HG03025 (cell line): Measurements from ENCODE around the gene MKI67.
"Not testable (repeated sequence)": the region's sequence is repeated elsewhere in the genome, so short reads cannot be mapped to it uniquely, and the experiment has no call there.

Source experiments
- ATAC-seq: cut with Tn5 transposase; IDR thresholded peaks from one replicate; pipeline ENCODE4 v1.9.1; 2021; ENCODE audit warnings: mild to moderate bottlenecking, moderate library complexity; ENCODE audit not compliant: unreplicated experiment, low FRiP score

MKI67 gene

GRCh38 chr10:128150561-128150960, 24.3 kb upstream of the MKI67 start:
- ATAC-seq = no peak

DNA sequence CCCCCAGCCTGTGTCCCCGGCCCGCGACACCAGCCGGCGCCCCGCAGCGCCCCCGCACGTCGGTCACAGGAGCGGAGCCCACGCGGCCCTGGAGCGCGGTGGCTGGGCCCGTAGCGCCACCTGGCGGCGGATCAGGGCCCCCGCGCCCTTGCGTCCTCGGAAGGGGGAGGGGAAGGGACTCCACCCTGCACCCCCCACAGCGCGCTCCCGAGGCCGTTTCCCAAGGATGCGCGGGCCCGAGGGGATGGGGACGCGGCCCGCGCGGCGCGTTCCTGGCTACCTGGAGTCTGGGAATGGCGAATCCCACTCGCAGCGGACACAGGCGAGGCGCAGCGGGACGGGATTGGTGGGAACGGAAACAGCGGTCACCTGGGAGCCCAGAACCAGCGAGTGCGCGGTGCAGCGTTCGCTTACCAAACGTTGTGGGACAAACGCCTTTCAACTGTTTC, 23.8 kb upstream of the MKI67 start:
- ATAC-seq = peak; percentile 79

- ATAC-seq = no peak
Measured at GRCh38 chr10:128149267-128150014, 23.2 kb upstream of the MKI67 start.

DNA sequence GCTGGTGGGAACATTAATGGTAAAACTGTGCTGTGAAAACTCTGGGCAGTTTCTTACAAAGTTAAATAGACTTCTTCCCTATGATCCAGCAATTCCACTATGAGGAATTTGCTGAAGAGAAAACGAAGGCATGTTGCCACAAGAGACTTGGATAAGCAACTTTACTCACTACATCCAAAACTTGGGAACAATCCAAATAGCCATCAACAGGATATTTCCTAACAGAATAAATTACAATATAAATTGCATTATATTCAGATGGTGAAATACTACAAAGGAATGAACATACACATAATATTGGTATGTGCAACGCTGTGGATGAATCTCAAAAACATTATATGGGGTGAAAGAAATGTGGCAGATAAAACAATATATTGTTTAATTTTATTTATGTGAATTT, 21.4 kb upstream of the MKI67 start:
- no peak for ATAC-seq

- no peak for ATAC-seq
Measured at GRCh38 chr10:128147064-128147463, 20.8 kb upstream of the MKI67 start.

GRCh38 chr10:128144547-128144946, 18.3 kb upstream of the MKI67 start:
- ATAC-seq = no peak

GRCh38 chr10:128143531-128143930, 17.3 kb upstream of the MKI67 start:
- ATAC-seq = no peak

DNA sequence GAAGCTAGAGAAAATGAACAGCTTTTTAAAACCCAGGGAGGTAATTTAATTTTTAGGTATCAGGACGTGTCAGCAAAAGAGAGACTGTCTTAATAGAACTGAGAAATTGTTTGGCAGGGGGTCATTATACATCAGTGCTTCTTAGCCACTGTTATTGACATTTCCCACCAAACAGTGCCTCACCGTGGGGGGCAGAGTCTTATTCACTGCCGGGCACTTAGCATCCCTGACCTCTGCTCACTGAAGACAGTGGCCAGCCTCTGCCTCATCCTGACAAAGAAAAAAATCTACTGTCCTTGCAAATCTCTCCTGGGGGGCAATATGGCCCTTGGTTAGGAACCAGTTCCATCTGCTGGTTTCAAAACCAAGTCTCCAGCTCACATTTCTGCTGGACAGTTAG, 14.2 kb upstream of the MKI67 start:
- no peak for ATAC-seq

- not testable (repeated sequence) for ATAC-seq
Measured at GRCh38 chr10:128138429-128138828, 12.2 kb upstream of the MKI67 start.

GRCh38 chr10:128137877-128138276, 11.7 kb upstream of the MKI67 start:
- ATAC-seq = no peak

GRCh38 chr10:128130051-128130450, 3.8 kb upstream of the MKI67 start:
- ATAC-seq = no peak

DNA sequence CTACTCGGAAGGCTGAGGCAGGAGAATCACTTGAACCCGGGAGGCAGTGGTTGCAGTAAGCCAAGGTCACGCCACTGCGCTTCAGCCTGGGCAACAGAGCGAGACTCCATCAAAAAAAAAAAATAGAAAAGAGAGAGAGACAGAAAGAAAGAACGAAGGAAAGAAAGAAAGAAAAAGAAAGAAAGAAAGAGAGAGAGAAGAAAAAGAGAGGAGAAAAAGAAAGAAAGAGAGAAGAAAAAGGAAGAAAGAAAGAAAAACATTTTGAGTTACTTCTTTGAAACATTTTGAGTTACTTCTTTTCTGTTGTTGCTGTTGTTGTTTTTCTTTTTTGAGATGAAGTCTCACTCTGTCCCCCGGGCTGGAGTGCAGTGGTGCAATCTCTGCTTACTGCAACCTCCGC, 2.4 kb upstream of the MKI67 start:
- no peak for ATAC-seq

DNA sequence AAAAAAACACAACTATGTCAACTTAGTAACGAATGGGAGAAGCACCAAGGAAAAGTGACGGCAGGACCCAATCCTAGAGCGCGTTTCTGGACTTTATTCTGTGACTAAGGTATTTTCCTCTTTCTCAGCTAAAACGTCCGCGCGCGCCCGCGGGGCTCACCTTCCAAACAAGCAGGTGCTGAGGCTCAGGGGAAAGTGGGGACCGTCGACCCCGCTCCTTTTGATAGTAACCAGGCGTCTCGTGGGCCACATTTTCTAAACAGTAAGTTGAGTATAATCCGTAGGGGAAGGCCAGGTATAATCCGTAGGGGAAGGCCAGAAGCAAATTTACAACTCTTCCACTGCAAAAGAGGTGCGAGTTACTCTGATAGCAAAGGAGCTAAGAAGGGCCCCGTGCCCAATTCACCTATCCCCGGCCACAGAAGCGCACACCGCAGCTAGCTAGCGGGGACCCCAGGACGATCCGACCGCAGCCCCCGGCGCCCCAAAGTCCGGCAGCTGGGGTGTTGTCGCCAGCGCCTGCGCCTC, 743 bp downstream of the MKI67 start:
- ATAC-seq = peak; percentile 0

DNA sequence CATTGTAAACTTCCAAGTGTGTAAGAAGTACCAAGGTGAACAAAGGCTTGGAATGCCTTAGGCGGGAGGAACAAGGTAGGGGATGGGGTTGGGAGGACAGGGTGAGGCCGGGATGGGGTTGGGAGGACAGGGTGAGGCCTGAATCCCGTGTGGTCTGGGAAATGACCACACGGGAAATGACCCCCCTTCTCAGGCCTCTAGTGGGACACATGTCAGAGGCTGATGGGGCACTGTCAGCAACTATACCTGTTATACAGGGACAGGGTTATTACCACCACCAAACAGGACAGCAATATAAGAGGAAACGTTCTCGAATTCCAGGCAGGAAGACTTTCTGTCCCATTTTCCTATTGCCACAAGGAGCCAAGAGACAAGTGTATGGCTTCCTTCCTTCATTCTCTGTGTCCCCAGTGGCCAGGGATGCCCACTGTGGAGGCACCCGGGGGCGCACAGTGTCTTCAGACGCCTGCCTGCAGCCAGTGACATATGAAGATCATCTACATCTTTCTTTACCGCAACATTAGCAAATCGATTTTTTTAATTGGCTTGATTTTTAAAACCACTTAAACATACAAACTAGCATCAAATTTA, 1.3 kb downstream of the MKI67 start:
- ATAC-seq = no peak

GRCh38 chr10:128123846-128124245, 2.4 kb downstream of the MKI67 start:
- no peak for ATAC-seq

DNA sequence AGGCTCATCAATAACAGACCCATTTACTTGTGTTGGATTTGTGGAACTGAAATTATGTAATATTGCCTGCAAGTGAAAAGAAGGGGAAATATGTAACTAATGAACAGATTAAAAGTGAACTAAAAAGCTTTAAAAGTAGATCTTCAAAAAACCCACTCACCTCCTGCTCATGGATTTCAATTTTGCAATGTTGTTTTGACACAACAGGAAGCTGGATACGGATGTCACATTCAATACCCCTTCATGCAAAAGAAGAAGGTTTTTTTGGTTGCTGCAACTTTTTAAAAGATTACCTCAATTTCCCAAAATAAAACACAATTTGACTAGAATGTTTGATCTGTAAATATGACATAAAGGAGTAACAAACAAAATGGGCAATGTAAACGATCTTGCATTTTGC, 3.3 kb downstream of the MKI67 start:
- ATAC-seq = no peak

DNA sequence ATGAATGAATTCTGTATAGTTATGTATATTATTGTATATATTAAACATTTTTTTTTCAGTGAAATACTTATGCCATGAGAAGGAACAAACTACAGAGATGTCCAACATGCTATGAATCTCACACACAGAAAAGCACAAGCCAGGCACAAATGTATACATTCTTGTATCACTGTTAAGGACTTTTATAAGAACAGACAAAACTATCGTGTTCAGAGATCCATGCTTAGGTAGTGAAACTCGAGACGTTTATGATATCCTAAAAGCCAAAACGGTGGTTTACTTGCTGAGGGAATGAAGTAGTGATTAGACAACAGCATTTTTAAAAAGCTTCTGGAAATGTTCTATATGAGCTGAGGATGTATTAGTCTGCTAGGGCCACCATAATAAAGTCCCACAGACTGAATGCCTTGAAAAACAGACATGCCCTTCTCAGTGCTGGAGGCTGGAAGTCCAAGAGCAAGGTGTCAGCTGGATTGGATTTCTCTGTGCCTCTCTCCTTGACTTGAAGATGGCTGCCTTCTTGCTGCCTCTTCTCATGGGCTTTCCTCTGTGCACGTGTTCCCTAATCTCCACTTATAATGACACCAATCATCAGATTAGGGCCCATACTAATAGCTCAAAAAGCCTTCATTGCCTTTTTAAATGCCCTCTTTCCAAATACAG, 4.3 kb downstream of the MKI67 start:
- ATAC-seq = no peak

DNA sequence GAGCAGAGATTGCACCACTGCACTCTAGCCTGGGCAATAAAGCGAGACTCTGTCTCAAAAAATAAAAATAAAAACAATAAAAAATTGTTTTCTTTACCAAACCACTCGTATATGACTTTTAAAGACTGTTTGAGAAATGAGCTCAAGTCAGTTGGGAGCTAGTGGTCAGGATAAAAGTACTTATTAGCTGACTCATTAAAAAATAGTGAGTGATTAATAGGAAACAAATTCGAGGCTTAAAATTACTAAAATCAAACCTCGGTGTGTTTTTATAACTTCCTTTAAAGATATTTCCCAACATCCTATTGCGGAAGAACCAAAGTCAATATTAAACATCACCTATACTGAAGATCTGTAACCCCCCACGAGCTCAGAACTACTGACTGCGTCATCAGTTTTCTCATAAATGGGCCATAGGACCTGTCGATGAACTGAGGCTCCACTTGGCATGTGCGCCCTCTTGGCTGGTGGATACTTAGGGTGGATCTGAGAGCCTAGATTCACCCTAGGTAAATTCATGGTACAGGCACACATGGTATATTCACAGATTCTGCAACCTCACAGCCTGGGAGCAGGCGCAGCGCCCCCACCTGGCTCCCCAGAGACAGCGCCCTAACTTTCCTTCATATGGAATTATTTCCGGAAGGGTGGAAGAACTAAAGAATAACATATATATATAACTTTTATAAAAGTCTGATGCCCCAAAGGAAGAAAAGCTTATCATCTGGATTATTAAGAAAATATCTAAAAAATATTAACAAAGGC, 9.2 kb downstream of the MKI67 start:
- no peak for ATAC-seq

DNA sequence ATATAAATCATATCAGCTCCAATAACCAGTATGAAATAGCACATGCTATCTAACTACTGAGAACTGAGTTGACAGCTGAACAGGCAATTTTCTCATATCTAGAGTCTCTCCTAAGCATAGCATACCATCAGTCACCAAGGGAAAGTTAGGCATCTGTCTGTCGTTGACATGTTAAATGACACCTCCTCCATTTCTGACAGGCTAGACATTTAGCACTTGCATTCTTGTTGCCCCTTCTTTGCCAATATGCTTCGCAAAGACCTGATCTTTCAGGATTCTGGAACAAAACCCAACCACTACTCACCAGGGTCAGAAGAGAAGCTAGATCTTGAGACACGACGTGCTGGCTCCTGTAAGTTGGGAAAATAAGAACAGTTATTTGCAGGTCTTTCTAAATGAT, 10.0 kb downstream of the MKI67 start:
- no peak for ATAC-seq

GRCh38 chr10:128115356-128115755, 10.9 kb downstream of the MKI67 start:
- no peak for ATAC-seq

- no peak for ATAC-seq
Measured at GRCh38 chr10:128114901-128115300, 11.3 kb downstream of the MKI67 start.
